ENCODE measurements around the gene AUH. TPM values are rescaled to one million over a fixed set of nuclear protein-coding genes. Genes with fewer than 3 reads are reported as not detected.

Gene AUH
- total RNA-seq, 1 experiment from 2014 or later, result 16.0 TPM

DNA sequence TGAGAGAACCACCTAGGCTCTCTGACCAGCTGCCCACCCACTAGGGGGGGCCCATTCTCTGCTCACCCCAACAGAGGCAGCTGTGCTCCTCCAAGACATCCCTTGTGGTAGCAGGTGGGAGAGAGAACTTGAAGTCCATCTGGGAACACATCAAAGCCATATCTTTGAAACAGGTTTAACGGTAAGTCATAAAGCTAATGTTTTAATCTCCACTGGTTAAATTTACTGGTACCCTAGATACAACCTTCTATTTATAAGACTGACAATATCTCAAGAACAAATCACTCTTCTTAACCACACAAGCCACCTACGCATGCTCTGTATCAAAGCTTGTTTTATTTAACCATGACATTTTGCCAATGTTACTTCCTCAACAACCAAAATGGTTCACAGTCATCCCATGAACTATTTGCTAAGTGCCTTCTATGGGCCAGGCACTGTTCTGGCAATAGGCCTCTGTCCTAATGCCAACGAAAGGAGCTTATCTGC lies 20.4 kb downstream of the AUH start:
- DNase-seq (ENCODE audit: extremely low read depth, low read depth), result no peak

DNA sequence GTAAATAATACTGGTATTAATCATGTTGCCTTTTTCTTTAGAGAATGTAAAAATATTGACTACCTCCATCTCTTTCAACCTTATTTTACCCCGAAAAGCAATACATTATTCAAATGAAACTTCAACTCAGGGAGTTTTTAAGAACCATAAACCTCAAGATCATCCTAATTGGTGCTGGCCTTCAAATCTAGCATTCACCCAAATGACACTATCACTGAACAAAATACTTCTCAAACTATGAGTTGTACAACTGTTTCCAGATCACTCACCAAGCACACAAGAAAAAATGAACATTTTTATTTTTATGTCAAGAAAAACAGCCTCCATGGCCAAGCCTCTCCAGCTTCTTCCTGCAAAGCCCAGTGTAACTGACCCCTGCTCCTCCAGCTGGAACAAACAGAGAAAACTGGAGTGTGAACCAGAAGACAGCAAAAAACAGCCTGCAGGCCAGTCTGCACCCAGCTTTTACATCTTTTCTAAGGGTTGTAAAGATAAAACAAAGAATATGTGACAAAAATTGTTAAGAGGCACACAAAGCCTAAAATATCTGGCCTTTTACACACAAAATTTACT lies 21.2 kb downstream of the AUH start:
- no peak for DNase-seq (ENCODE audit: extremely low read depth, low read depth)

DNA sequence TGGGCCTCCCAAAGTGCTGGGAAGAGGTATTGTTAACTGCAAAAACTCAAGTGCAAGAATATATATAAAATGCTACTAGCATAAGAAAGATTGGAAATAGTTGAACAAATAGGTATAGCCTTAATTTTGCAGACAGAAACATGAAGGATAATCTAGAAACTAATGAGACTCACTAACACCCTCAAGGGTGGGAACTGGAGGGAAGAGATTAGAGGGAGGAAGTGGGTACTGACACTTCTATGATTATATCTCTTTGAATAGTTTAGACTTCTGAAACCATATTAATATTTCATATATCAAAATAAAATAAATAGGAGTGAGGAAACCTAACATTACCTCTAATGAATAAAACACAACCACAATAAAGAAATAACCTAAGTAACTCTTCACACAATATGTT lies 23.0 kb downstream of the AUH start:
- no peak for DNase-seq (ENCODE audit: extremely low read depth, low read depth)

DNA sequence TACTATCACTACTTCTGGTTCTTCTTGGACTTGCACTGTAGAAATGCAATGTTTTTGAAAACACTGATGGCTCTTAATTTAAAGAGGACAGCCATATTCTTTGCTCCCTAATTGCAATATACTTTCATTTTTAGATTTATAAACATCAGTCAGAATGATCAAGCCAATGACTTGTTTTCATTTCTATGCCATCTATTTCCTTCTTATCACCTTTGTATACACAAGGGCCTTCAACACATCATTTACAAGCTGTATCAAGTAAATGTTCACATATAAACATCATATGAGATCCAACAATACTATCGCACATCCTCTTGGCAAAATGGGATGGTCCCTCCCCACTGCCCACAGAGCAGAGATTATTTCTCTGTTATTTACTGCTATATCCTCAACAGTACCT lies 24.9 kb downstream of the AUH start:
- no peak for DNase-seq (ENCODE audit: extremely low read depth, low read depth)

DNA sequence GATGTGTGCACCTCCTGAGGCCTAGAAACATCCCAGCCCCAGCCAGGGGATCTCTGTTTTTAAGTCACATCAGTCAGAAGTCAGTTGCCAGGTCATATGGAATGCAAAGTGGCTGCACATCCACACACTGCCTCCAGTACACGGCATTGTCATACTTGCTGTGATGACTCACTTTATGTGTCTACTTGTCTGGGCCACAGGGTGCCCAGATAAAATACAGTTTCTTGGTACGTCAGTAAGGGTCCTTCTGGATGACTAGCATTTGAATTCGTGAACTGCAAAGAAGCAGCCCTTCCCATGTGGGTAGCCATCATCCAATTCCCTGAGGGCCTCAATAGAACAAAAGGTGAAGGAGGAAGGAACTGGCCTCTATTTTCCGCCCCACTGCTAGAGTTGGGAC lies 27.7 kb downstream of the AUH start:
- peak; percentile 25 for DNase-seq (ENCODE audit: extremely low read depth, low read depth)

DNA sequence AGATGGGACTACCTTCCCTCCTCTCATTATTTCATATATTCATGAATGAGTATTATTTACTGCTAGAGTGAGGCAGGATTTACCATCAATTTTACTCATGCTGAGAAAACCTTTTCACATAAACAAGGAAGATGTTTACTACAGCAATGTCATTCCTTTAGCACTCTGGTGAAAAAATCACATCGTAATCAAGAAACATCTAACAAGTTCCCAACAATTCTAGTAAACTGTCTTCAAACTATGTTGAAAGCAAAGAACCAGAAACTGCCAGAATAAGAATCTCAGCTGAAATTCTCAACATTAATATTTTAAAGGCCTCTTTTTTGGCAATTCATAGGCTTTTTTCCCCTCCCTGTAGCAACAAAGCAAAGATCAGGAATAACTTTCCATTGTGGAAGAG lies 28.2 kb downstream of the AUH start:
- DNase-seq (ENCODE audit: extremely low read depth, low read depth), result peak; percentile 61

DNA sequence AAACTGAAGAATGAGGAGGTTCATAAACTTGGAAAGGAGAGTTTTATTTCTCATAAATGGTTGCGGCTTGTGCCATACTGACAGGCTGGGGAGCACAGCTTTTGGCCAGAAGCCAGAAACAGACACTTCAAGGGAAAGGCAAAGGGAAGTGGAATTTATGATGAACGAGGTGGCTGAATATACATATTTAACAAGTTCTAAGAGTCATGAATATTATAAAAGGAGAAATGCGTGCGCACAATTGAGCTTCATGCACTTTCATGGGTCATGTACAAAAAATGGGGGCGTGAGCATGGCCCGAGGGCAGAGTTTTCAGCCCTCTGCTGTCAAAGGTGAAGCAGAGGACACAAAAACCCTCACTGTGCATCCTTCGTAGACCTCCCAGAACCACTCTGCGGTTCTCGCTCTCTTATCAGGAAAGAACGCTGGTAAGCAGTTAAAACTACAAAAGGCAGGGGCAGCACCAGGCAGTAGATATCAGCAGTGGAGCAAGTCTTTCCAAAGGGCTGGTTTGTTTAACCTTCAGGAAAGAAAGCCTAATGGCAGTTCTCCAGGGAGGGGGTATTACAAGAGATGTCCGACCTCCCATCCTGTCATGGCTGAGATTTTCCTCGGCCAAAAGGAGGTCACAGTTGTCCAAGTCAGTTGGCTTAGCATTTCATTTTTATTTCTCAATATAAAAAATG lies 29.0 kb downstream of the AUH start:
- DNase-seq (ENCODE audit: extremely low read depth, low read depth), result no peak

DNA sequence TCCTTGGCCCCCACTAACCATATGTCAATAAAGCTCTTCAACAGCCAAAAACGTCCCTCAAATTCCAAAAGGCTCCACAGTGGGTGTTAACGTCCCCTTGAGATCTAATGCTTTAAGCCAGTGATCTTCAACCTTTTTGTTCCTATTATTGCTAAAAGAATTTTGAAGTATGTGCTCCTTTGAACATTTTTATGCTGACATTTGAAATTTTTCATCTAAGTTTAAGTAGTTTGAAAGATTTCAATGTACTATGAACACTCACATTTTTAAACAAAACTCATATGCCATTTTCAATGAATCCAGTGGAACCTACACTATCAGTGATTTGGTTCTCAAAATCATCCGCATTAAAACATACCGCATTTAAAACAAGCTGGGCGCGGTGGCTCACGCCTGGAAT lies 29.9 kb downstream of the AUH start:
- DNase-seq (ENCODE audit: extremely low read depth, low read depth), result no peak

DNA sequence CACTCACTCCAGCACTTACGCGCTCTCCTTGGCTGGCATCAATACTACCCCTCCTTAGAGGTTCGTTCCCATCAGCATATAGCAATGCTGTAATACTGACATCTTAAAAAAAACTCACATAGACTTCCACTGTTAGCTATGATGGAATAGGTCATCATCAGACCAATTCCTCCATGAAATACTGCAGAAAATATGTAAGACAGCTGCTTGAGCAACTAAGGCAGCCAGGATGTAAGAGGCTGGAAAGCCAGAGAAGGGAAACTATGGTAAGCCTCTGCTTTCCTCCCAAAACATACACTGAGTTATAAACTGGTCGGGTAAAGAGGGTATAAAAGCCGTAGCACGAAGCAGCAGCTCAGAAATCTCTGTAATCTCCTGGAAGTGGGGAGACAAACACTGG lies 33.5 kb downstream of the AUH start:
- no peak for DNase-seq (ENCODE audit: extremely low read depth, low read depth)

DNA sequence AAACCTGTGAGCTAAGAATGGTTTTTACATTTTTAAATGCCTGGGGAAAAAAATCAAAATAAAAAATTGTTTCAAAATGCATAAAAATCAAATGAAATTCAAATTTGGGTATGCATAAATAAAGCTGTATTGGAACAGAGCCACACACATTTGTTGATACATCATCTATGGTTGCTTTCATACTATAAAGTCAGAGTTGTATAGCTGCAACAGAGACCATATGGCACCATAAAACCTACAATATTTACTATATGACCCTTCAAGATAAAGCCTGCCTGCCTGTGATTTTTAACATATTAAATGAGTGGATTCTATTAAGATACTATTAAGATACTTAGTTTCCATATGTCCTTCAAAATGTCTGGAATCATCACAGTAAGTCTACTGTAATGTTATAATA lies 40.0 kb downstream of the AUH start:
- no peak for DNase-seq (ENCODE audit: extremely low read depth, low read depth)

DNA sequence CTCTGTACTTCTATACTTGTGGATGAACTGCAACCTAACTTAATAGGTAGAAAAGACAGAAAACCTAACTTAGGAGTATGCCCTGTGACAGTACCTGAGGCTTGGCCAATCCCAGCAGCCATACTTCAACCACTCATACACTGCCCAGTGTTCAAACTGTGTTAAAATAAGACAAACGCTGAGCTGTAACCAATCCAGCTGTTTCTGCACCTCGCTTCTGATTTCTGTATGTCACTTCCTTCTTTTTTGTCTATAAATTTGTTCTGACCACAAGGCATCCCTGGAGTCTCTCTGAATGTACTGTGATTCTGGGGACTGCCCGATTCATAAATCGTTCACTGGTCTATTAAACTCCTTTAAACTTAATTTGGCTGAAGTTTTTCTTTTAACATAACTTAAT lies 41.4 kb downstream of the AUH start:
- DNase-seq (ENCODE audit: extremely low read depth, low read depth), result no peak

DNA sequence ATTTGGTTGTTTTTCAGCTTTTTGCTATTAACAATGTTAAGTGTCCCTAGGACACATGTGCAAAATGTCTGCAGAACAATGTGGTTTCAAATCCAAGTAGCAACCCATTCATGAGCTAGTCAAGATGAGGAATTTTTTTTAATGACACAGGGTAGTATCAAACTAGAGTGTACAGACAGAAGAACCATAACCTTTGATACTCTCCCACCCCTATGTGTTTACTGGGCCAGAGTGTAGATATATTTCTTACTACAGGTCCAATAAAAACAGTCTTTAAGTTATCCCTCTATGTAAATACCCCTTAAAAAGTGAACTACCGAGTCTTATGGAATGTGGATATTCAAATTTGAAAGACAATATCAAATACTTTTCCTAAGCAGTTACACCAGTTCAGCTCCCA lies 45.6 kb downstream of the AUH start:
- DNase-seq (ENCODE audit: extremely low read depth, low read depth), result no peak

DNA sequence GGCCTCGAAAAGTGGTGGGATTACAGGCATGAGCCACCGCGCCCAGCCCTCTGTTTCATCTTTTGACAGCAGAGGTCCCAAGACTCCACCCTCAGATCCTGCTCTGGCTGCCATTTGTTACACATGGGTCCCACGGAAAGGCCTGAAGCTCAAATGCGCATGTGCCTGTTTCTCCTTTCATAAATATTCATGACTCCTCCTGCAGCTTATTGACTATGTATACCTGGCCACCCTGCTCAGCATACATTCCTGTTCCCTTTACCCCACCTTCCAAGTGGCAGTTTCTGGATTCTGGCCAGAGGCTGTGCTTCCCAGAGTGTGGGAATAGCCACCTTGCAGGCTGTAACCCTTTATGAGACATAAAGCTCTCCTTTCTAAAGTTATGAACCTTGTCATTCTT lies 46.5 kb downstream of the AUH start:
- no peak for DNase-seq (ENCODE audit: extremely low read depth, low read depth)

DNA sequence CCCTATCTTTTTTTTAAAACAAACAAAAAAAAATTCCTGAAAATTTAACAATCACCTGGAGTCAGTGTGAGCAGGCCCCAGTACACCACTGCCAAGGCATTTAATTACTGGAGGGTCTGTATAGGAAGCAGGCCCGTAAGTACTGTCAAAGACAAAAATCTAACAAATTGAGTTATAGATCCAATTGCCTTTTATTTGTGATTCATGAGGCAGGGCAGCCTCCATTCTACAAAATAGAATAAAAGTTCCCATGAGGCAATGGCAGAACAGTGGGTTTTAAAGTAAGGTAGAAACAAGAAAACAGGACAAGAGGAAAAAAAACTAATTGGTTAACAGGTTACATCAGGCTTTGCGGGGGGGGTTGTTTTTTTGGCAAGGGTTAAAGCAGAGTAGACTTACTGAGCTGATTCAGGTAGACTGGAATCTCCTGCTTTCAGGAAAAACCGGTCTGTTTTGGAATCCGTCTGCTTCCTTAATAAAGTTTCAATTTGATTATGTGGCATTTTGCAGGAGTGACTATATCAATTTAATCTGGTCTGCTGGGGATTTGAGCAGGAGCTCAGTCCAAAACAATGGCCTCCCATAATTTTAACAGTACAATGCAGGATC lies 48.9 kb downstream of the AUH start:
- no peak for DNase-seq (ENCODE audit: extremely low read depth, low read depth)

DNA sequence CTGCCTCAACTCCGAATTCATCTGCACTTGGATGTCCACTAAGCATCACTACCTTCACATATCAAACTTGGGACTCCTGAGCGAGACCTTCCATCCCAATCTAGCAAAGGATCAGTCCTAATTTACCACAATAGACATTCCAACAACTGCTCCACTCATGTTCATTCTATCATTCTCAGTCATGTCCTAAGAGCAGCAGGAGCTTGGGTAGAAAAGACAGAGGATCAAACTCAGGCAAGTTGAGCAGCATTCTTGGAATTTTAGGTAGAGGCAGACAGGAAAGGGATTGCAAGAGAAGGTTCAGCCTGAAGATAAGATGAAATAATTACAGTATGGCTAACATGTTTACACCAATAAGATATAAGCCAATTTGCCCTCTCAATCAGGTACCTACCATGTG lies 51.7 kb downstream of the AUH start:
- no peak for DNase-seq (ENCODE audit: extremely low read depth, low read depth)

DNA sequence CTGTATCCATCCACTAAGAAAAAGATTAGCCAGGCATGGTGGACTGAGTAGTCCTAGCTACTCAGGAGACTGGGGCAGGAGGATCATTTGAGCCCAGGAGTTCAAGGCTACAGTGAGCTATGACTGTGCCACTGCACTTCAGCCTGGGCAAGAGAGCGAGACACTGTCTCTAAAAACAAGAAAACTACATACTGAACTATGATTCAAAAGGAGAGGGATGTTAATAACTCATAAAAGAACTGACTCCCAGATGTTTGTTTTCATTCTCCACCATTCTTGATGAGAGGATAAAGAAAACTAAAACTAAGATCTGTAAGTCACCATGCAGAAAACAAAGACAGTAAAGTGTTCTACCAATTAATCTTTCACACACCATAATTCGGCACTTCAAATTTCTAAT lies 53.5 kb downstream of the AUH start:
- no peak for DNase-seq (ENCODE audit: extremely low read depth, low read depth)

DNA sequence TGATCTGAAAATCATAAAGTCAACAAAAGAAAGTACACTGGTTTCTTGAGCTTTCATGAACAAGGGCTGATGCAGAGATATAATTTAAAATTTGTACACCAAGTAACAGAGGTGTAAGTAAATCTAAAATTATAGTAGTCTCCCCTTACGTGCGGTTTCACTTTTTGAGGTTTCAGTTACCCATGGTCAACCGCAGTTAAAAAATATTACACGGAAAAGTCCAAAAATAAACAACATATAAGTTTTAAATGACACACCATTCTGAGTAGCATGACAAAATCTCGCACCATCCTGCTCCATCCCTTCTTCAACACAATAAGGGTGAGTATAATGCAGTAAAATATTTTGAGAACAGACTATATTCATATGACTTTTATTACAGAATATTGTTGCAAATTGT lies 54.4 kb downstream of the AUH start:
- DNase-seq (ENCODE audit: extremely low read depth, low read depth), result no peak

DNA sequence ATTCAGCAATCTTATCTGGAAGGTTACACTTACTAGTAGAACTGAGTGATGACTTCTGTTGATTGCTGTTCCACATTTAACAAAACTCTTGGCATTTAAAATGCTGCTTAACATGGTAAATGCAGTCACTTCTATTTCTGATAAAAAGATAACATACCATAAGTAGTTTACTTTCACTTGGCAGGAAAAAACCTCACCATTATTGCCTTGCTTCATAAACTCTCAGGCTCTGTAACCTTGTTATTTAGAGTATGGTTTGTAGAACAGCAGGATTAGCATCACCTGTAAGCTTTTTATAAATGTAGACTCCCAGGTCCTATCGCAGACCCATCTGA lies 55.5 kb downstream of the AUH start:
- no peak for DNase-seq (ENCODE audit: extremely low read depth, low read depth)

DNA sequence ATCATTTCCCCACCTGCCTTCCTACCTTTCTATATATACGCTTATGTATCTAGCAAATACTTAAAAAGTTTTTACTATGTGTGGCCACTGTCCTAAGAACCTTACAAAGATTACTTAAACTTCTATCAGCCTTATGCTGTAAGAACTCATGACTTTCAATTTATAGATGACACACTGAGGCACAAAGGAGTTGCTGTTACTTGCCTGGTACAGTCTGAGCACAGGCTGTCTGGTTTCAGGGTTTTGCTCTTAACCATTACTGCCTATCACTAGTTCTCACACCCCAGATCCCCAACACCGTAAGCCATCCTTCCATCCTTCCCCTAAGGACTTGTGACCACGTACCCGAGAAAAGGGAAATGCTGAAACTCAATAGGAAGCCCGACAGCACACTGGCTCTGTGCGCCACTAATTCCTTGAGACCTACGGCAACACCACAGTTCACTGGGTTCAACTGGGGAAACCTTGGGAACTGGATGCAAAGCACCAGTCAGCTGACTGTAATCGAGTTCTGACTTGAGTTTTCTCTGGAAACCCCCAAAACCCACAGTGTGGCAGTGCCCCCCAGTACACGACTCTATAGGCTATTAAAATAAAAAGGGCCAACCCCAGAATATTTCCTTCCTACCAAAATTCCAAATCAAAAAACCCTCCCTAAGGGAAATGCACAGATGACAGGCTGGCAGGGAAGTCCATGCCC lies 56.0 kb downstream of the AUH start:
- DNase-seq (ENCODE audit: extremely low read depth, low read depth), result no peak

DNA sequence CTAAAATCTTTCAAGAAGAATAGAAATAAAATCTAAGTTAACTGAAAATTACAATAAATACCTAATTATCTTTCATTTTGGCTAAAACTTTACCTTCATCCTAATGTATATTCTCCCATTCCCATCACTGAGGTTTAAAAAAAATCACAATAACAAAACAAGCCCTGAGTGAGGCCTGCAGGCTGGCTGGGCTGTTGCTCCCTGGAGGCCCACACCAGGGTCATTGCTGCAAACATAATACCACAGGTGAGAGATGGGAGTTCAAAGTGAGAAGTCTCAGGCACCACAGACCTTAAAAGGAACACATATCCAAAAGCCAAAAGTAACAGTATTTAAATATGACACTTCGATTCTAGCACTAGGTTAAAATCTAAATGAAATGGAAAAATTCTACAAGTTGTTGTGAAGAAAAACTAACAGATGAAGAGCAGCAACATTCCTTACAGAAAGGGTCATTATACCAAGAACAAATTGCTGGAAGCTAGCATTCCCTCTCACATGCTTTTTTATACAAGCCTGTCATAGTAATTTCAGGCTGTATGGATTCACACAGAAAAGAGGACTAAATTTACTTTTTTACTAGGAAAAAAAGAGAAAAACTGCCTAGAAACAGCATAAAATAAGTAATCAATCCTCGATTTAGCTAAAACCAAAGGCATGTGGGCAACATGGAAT lies 57.8 kb downstream of the AUH start:
- DNase-seq (ENCODE audit: extremely low read depth, low read depth), result no peak

DNA sequence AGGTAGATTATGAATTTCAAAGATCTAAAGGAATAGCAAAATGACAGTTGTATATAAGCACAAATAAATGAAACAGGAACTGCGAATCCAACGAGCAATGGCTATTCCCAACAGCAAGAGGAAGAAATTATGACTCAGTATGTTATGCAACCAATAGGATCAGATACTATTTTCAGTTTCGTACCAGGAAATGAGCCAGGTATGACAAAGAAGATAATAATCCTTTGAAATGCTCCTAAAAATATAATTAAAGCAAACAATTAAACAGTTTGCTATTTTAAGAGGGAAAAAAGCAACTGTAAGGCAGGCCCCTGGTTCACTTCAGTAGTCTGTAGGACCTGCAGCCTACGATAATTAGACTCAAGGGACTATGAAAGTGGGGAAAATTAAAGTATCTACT lies 58.9 kb downstream of the AUH start:
- no peak for DNase-seq (ENCODE audit: extremely low read depth, low read depth)

Measured in NCI-H460 (cell line).